Measurements from ENCODE around the gene CDC14A.

CDC14A gene

GRCh38 chr1:100482748-100483147 is 130.4 kb downstream of the CDC14A start:
- H3K4me3 ChIP-seq (ENCODE audit: low read length) = no peak overlapping the region
- no peak for TF ChIP-seq CTCF (conservative IDR thresholded peaks at IDR 0.05; ENCODE audit: low read depth, low read length)
- DNase-seq (ENCODE audit: low read depth) = no peak

GRCh38 chr1:100483230-100483629 is 130.9 kb downstream of the CDC14A start:
- no peak for TF ChIP-seq CTCF (conservative IDR thresholded peaks at IDR 0.05; ENCODE audit: low read depth, low read length)
- H3K4me3 ChIP-seq (ENCODE audit: low read length) = no peak overlapping the region
- DNase-seq (ENCODE audit: low read depth) = no peak

- no peak for DNase-seq (ENCODE audit: low read depth)
- no peak overlapping the region for H3K4me3 ChIP-seq (ENCODE audit: low read length)
- no peak for TF ChIP-seq CTCF (conservative IDR thresholded peaks at IDR 0.05; ENCODE audit: low read depth, low read length)
Measured at GRCh38 chr1:100485855-100486258, 133.6 kb downstream of the CDC14A start.

GRCh38 chr1:100494393-100495084 is 142.2 kb downstream of the CDC14A start:
- no peak overlapping the region for H3K4me3 ChIP-seq (ENCODE audit: low read length)
- TF ChIP-seq CTCF (conservative IDR thresholded peaks at IDR 0.05; ENCODE audit: low read depth, low read length) = no peak
- no peak for DNase-seq (ENCODE audit: low read depth)

GRCh38 chr1:100496896-100497295 is 144.6 kb downstream of the CDC14A start:
- no peak for DNase-seq (ENCODE audit: low read depth)
- TF ChIP-seq CTCF (conservative IDR thresholded peaks at IDR 0.05; ENCODE audit: low read depth, low read length) = no peak
- no peak overlapping the region for H3K4me3 ChIP-seq (ENCODE audit: low read length)

- TF ChIP-seq CTCF (conservative IDR thresholded peaks at IDR 0.05; ENCODE audit: low read depth, low read length) = no peak
- no peak overlapping the region for H3K4me3 ChIP-seq (ENCODE audit: low read length)
- no peak for DNase-seq (ENCODE audit: low read depth)
Measured at GRCh38 chr1:100497796-100498195, 145.5 kb downstream of the CDC14A start.

- no peak for TF ChIP-seq CTCF (conservative IDR thresholded peaks at IDR 0.05; ENCODE audit: low read depth, low read length)
- DNase-seq (ENCODE audit: low read depth) = no peak
- H3K4me3 ChIP-seq (ENCODE audit: low read length) = no peak overlapping the region
Measured at GRCh38 chr1:100499194-100499811, 147.0 kb downstream of the CDC14A start.
